Hepatocyte (in vitro differentiated cells): ENCODE measurements around the gene APOM. TPM values are rescaled to one million over a fixed set of nuclear protein-coding genes. Genes with fewer than 3 reads are reported as not detected.

Experiments
- DNase-seq: peaks from one replicate; pipeline ENCODE4 v3.0.0-alpha.2; 2016; ENCODE audit warnings: low spot score
- H2AFZ ChIP-seq: fragments of 200-600 bp; sonication (generic); 2 replicates; pipeline ENCODE4 v1.6.0; 2016; ENCODE audit warnings: antibody characterized with exemption, mild to moderate bottlenecking
- H3K27ac ChIP-seq: fragments of 200-600 bp; sonication (generic); 2 replicates; pipeline ENCODE4 v1.5.1; 2016; ENCODE audit warnings: mild to moderate bottlenecking
- H3K27me3 ChIP-seq: fragments of 200-600 bp; sonication (generic); 2 replicates; pipeline ENCODE4 v1.6.1; 2016
- H3K36me3 ChIP-seq: fragments of 200-600 bp; sonication (generic); replicated peaks from 2 replicates; pipeline ENCODE4 v1.5.1; 2016; ENCODE audit warnings: low read depth; ENCODE audit not compliant: insufficient read depth
- H3K4me1 ChIP-seq: fragments of 200-600 bp; sonication (generic); 2 replicates; pipeline ENCODE4 v1.5.1; 2016; ENCODE audit warnings: mild to moderate bottlenecking, moderate library complexity; ENCODE audit not compliant: insufficient read depth
- H3K4me2 ChIP-seq: fragments of 200-600 bp; sonication (generic); 2 replicates; pipeline ENCODE4 v1.6.0; 2016
- H3K4me3 ChIP-seq: fragments of 200-600 bp; sonication (generic); 2 replicates; pipeline ENCODE4 v1.5.1; 2016; ENCODE audit warnings: mild to moderate bottlenecking
- H3K79me2 ChIP-seq: fragments of 200-600 bp; sonication (generic); 2 replicates; pipeline ENCODE4 v1.6.0; 2017; ENCODE audit warnings: mild to moderate bottlenecking
- H3K9me2 ChIP-seq: fragments of 200-600 bp; sonication (generic); replicated peaks from 2 replicates; pipeline ENCODE4 v1.6.0; 2017; ENCODE audit warnings: mild to moderate bottlenecking; ENCODE audit not compliant: insufficient read depth
- H3K9me3 ChIP-seq: fragments of 200-600 bp; sonication (generic); 2 replicates; pipeline ENCODE4 v1.5.1; 2016; ENCODE audit warnings: low read depth, mild to moderate bottlenecking
- H4K20me1 ChIP-seq: fragments of 200-600 bp; sonication (generic); 2 replicates; pipeline ENCODE4 v1.6.0; 2016; ENCODE audit warnings: mild to moderate bottlenecking; ENCODE audit not compliant: insufficient read depth, poor library complexity, severe bottlenecking
- CTCF ChIP-seq: fragments of 200-600 bp; sonication (generic); IDR thresholded peaks from 2 replicates; pipeline ENCODE4 v1.5.1; 2016; ENCODE audit warnings: antibody characterized with exemption, mild to moderate bottlenecking; ENCODE audit not compliant: poor library complexity
- EZH2 ChIP-seq: fragments of 200-600 bp; sonication (generic); IDR thresholded peaks from 2 replicates; pipeline ENCODE4 v1.6.1; 2016; ENCODE audit warnings: antibody characterized with exemption, mild to moderate bottlenecking, borderline replicate concordance
- EZH2phosphoT487 ChIP-seq: fragments of 200-600 bp; sonication (generic); IDR thresholded peaks from one replicate; pipeline ENCODE4 v1.6.1; 2018; ENCODE audit warnings: antibody characterized with exemption, mild to moderate bottlenecking, low read depth, moderate library complexity; ENCODE audit not compliant: unreplicated experiment, severe bottlenecking
- WGBS: methylation state at CpG from one replicate; pipeline ENCODE4 v1.1.6; 2016; ENCODE audit warnings: low lambda C conversion rate; ENCODE audit errors: missing lambda C conversion rate; 5-methylcytosine and 5-hydroxymethylcytosine counted together
- polyA plus RNA-seq: library from polyadenylated mRNA; unstranded; fragments of >200 nt; fragmentation: Nextera tagmentation; extraction: Ambion mirVana; gene quantifications from 2 replicates; pipeline ENCODE4 v1.2.1, GENCODE V29; 2016
- total RNA-seq: library from RNA; depleted of rRNA; stranded (reverse); fragments of >200 nt; gene quantifications from 2 replicates; pipeline ENCODE4 v1.2.3, GENCODE V29; 2014

APOM gene
- total and polyA plus RNA-seq, 2 experiments from 2014 or later: 9.3 to 40.7 TPM

- no peak overlapping the region for H3K4me3 ChIP-seq
- no peak overlapping the region for H2AFZ ChIP-seq
- no peak for TF ChIP-seq CTCF
- TF ChIP-seq EZH2: no peak
- no peak for TF ChIP-seq EZH2phosphoT487
- DNase-seq: no peak
- H4K20me1 ChIP-seq: no peaks in the 10 kb centered on the region
- H3K27ac ChIP-seq: peak overlapping the region; percentile 94
- no peaks in the 10 kb centered on the region for H3K9me3 ChIP-seq
- no peaks in the 10 kb centered on the region for H3K27me3 ChIP-seq
- 96% methylated on average over 7 of the region's 12 CpGs for WGBS
- no peak overlapping the region for H3K4me2 ChIP-seq
- H3K9me2 ChIP-seq: no peaks in the 10 kb centered on the region
- no peaks in the 10 kb centered on the region for H3K36me3 ChIP-seq
- H3K79me2 ChIP-seq: no peaks in the 10 kb centered on the region
- H3K4me1 ChIP-seq: peaks cover 6% of the 10 kb centered on the region
These were observed 35.9 kb downstream of the APOM start for GRCh38 chr6:31691564-31692108.

- no peak overlapping the region for H2AFZ ChIP-seq
- H3K4me1 ChIP-seq: peaks cover 6% of the 10 kb centered on the region
- no peaks in the 10 kb centered on the region for H3K9me3 ChIP-seq
- H3K27me3 ChIP-seq: no peaks in the 10 kb centered on the region
- no peaks in the 10 kb centered on the region for H3K36me3 ChIP-seq
- no peak for TF ChIP-seq EZH2phosphoT487
- no peak overlapping the region for H3K4me3 ChIP-seq
- H3K27ac ChIP-seq: no peak overlapping the region
- DNase-seq: no peak
- H3K4me2 ChIP-seq: no peak overlapping the region
- peaks cover 6% of the 10 kb centered on the region for H3K79me2 ChIP-seq
- 90% methylated on average over 4 of the region's 4 CpGs for WGBS
- no peaks in the 10 kb centered on the region for H4K20me1 ChIP-seq
- no peaks in the 10 kb centered on the region for H3K9me2 ChIP-seq
These were observed 36.7 kb downstream of the APOM start for GRCh38 chr6:31692353-31692752.

GRCh38 chr6:31692886-31693285, 37.2 kb downstream of the APOM start:
- H3K9me3 ChIP-seq: no peaks in the 10 kb centered on the region
- no peaks in the 10 kb centered on the region for H4K20me1 ChIP-seq
- H3K4me2 ChIP-seq: no peak overlapping the region
- WGBS: 91% methylated on average over 9 of the region's 9 CpGs
- H3K9me2 ChIP-seq: no peaks in the 10 kb centered on the region
- TF ChIP-seq CTCF: no peak
- no peak for TF ChIP-seq EZH2
- no peak for TF ChIP-seq EZH2phosphoT487
- H3K27me3 ChIP-seq: no peaks in the 10 kb centered on the region
- H3K27ac ChIP-seq: no peak overlapping the region
- no peak overlapping the region for H2AFZ ChIP-seq
- no peaks in the 10 kb centered on the region for H3K36me3 ChIP-seq
- peaks cover 6% of the 10 kb centered on the region for H3K4me1 ChIP-seq
- H3K4me3 ChIP-seq: no peak overlapping the region
- DNase-seq: no peak
- peaks cover 10% of the 10 kb centered on the region for H3K79me2 ChIP-seq

- 95% methylated on average over 6 of the region's 6 CpGs for WGBS
- Histone ChIP-seq H2AFZ (no peak overlapping the region), H3K36me3 (no peaks in the 10 kb centered on the region), H3K4me2 (no peak overlapping the region), H3K9me2 (no peaks in the 10 kb centered on the region), H3K27ac (no peak overlapping the region), H4K20me1 (peaks cover 5% of the 10 kb centered on the region), H3K79me2 (peaks cover 16% of the 10 kb centered on the region), H3K9me3 (no peaks in the 10 kb centered on the region), H3K27me3 (no peaks in the 10 kb centered on the region), H3K4me1 (peaks cover 6% of the 10 kb centered on the region), H3K4me3 (no peak overlapping the region)
- TF ChIP-seq EZH2phosphoT487: no peak
- no peak for TF ChIP-seq EZH2
- no peak for TF ChIP-seq CTCF
- DNase-seq: no peak
These were observed 37.8 kb downstream of the APOM start for GRCh38 chr6:31693535-31693934.
